Measurements from ENCODE around the gene FAM180A.

GRCh38 chr7:135690566-135690965, 58.0 kb downstream of the FAM180A start:
- TF ChIP-seq POLR2A (IDR thresholded peaks at IDR 0.05; ENCODE audit: extremely low read depth, insufficient read length) (no peak), CTCF (IDR thresholded peaks at IDR 0.05; ENCODE audit: low read depth, low read length) (no peak)
